Daoy (cell line): ENCODE measurements around the gene WWOX. TPM values are rescaled to one million over a fixed set of nuclear protein-coding genes. Genes with fewer than 3 reads are reported as not detected.
"Not testable (repeated sequence)": the region's sequence is repeated elsewhere in the genome, so short reads cannot be mapped to it uniquely, and the experiment has no call there.

Experiments
- DNase-seq: peaks from one replicate; pipeline ENCODE4 v3.0.0-alpha.2; 2015; ENCODE audit warnings: low read depth
- total RNA-seq: library from RNA; depleted of rRNA; stranded (reverse); fragments of >200 nt; shearing (Covaris generic); gene quantifications from 2 replicates; pipeline ENCODE4 v1.2.3, GENCODE V29; 2014; rRNA removed

The WWOX gene
- total RNA-seq: 21.1 and 69.6 TPM in 2 replicates

- DNase-seq: peak; percentile 98
Measured at GRCh38 chr16:78099271-78100111, at the start of gene WWOX. Gene WWOX (plus strand): TSS chr16:78099654.

GRCh38 chr16:78050734-78051400, 48.6 kb upstream of the WWOX start:
- no peak for DNase-seq

DNA sequence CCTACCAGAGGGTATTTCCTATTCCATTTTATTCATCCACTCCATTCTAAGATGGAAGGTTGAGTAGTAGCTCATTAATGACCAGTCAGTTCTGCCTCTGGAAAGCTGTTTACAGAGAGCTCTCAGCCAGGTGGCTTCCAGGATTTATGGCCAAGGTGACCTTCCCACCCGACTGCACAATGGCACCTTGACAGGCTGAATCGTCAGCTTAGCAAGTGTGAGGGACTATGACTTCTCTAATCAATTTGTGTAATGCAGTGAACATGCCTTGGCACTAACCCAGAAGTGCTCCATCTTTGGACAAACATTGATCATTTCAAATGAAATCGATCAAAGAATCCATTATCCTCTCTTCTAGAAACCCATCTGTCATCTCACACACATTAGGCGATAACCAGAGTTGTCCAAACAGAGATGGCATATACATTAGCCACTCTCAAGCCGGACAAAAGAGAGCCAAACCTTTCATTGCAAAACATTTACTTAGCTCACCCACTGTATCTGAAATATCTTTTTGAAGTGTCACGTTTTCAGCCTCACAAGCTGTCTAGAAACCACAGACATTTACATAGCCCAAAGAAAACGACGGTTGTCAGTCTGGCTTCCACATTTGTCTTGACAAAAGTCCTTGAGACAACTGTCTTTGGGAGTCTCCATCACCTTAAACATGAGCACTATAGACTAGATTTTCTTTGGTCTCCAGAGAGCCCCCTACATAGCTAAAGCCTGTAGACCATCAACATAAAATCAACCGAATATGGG, 41.5 kb upstream of the WWOX start:
- no peak for DNase-seq

DNA sequence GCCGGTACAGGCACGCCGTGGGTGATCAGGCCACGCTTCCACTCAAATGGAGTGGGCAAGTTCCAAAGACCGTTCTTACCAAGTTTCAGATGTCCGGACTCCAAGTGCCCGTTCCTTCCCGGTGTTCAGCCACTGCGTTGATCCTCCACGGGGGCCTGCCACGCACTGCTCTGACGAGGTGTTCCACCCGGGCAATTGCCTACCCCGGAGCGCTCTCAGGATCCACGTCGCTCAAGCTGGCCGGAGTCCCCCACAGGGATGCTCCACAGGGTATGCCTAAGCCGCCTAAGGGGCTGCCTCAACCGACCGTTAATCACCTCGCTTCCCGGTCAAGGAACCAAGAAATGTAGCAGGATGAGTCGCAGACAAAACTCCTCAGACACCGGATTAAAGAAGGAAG, 39.6 kb upstream of the WWOX start:
- DNase-seq: not testable (repeated sequence)

DNA sequence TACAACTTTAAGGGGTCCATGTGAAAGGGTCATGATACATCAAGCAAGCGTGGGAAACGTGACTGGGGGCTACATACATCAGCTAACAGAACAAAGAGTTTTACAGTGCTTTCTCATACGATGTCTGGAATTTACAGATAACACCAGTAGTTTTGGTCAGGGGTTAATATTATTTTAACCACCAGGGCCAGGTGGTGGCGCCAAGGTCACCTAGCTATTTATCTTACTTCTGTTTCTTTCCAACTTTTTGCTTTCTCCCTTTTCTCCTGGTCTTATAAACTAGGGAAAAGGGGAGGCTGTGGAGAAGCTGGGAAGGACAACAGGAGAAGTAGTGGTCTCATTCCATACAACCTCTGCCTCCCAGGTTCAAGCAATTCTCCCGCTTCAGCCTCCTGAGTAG, 39.2 kb upstream of the WWOX start:
- DNase-seq: no peak

DNA sequence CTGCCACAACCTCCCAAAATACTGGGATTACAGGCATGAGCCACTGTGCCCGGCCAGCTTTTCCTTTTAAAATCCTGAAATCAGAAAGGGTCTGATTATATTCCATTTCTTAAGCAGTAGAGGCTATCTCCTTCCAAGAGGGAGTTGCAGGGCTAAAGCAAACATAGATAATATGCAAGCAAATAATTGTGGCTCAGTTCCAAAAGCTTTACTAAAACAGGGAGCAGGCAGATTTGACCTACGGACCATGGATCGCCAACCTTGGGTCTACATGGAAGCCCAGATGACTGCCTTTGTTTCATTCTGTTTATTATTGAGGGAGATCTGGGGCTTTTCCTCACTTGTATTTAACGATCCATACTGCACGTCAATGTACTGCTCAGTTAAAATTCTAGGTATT, 38.6 kb upstream of the WWOX start:
- no peak for DNase-seq

DNA sequence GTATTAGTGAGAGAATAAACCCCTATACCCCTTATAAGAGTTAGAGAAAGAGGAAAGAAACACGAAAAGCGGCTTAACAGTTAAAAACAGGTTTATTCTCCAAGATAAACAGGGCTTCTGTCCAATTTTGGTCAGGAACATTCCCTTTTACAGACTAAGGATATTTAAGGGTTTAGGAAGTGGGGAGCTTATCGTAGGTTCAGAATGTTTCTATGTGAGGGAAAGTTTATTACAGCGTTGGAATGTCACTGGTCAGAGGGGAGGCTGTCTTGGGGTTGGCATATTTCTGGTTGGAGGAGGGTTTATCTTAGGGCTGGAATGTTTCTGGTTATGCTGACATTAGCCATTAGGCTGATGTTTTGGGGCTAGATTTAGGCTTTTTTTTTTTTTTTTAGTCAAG, 34.1 kb upstream of the WWOX start:
- no peak for DNase-seq

- no peak for DNase-seq
Measured at GRCh38 chr16:78069913-78070312, 29.5 kb upstream of the WWOX start.

DNA sequence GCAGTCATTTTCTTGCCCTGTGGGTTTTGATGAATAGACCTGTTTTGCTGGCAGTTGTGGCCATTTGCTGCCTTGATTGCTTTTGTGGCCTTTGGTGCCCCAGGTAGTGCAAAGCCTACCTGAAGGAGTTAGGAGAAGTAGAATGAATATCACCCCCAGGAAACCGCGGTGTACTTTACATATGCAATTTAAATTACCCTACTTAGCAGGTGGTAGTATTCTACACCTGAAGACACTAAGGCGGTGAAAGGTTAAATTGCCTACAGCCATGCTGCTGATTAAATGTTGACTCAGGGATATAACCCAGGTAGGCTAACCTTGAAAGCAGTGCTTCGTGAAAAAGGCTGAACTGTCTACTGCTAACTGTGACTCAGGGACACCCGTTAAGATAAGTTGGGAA, 27.2 kb upstream of the WWOX start:
- DNase-seq: no peak

GRCh38 chr16:78075800-78076199, 23.7 kb upstream of the WWOX start:
- no peak for DNase-seq

GRCh38 chr16:78081341-78081740, 18.1 kb upstream of the WWOX start:
- no peak for DNase-seq

DNA sequence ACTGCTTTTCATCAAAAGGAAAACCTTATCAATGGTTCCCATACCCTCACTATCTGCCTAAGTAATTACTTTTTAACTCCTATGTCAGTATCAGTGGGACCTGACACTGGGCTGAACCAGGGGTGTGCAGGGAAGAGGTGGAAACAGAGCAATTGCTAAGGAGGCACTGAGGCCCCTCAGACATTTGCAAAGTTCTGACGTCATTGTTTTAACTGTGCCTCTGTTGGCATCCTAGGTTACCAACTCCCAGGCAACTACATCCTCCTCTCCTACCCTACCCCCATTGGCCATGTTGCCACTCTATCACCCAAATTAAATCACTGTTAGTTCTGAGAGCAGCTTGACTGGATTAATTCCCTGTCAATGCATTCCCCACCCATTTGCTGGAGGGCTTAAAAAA, 8.0 kb upstream of the WWOX start:
- no peak for DNase-seq

DNA sequence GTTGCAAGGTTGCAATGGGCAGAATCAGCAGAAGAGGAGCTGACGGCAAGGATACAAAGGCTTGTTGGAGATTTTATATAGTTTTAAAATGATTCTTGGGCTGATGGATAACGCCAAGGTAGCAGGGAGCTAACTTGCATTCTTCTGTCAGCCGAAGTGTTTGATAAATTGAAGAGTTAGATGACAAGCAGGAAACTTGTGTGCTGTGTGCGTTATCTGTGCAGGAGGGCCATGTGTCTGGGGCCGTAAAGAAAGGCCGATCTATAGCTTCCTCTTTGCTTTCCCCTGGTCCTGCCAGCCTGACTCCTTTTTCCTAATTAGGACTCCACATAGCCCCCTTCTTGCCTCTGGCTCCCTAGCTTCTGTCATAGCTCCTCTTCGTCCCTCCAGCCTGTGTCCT, 6.7 kb upstream of the WWOX start:
- DNase-seq: no peak

DNA sequence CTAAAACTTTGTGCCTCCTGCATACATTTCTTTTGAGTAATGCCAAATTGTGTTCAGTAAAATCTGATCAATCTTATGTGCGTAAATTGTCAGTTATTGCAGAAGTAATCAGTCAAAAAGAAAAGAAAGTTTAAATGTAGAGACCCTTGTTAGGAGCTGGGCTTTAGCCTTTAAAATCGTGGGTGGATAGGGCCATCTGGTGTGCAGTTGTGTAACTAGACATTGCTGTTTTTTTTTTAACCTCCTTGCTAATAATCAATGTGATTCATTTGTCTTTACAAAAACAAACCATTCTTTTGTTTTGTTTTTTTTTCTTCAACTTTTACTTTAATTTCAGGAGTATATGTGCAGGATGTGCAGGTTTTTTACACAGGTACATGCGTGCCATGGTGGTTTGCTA, 5.3 kb upstream of the WWOX start:
- no peak for DNase-seq

DNA sequence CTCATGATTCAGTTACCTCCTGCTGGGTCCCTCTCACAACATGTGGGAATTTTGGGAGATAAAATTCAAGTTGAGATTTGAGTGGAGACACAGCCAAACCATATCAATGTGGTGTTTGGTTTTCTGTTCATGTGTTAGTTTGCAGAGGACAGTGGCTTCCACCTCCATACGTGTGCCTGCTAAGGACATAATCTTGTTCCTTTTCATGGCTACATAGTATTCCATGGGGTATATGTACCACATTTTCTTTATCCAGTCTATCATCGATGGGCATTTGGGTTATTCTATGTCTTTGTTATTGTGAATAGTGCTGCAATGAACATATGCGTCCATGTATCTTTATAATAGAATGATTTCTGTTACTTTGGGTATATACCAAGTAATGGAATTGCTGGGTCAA, 4.5 kb upstream of the WWOX start:
- DNase-seq: no peak

- DNase-seq: no peak
Measured at GRCh38 chr16:78096386-78096785, 3.1 kb upstream of the WWOX start.

GRCh38 chr16:78097548-78097947, 1.9 kb upstream of the WWOX start:
- DNase-seq: no peak

DNA sequence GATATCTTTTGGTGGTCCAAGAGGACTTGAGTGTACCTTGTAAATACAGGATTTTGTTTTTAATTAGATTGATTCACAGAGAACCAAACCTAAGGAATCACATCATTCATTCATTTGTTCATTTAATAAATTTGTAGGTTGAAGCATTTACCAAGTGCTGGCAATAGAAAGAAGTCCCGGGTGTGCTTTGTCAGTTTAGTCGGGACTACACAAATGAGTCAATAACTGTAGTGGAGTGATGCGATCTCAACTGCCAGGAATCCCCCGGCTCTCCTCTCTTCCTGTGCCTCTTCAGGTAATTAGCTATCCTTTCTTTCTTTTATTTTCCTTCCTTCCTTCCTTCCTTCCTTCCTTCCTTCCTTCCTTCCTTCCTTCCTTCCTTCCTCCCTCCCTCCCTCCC, 1.4 kb upstream of the WWOX start:
- DNase-seq: no peak

- DNase-seq: no peak
Measured at GRCh38 chr16:78098595-78099270, 721 bp upstream of the WWOX start.

GRCh38 chr16:78100112-78100467, 636 bp downstream of the WWOX start:
- no peak for DNase-seq

DNA sequence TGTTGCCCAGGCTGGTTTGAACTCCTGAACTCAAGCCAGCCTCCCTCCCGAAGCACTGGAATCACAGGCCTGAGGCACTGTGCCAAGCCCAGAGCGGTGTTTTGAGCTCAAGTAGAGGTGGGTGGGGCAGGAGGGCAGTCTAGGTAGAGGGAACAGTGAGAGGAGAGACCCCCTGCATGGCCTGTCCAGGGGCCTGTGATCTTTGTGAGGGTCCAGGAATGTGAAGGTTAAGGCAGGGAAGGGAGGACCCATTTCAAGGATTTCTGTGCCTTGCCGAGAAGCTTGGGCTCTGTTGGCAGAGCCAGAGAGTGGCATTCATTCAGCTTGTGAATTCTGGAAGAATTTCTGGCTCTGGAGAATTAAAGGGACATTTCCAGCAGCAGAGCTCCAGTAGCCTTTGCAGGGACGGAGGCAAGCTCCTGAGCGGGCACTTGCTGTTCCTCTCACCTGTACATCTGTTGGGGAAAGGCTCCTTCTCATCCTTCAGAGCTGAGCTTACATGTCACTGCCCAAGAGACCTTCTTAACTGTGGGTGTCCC, 2.7 kb downstream of the WWOX start:
- no peak for DNase-seq

GRCh38 chr16:78102865-78103264, 3.4 kb downstream of the WWOX start:
- DNase-seq: no peak
